ENCODE data around the gene EVI5L. TPM values are rescaled to one million over a fixed set of nuclear protein-coding genes. Genes with fewer than 3 reads are reported as not detected.

The EVI5L gene
- polyA plus RNA-seq, 1 of the 3 experiments (the other 2 are of a cell fraction), result 9.7 TPM

GRCh38 chr19:7833225-7834099 is 3.4 kb downstream of the EVI5L start (continued):
- TF ChIP-seq POLR2AphosphoS5 (IDR thresholded peaks at IDR 0.05; ENCODE audit: low read depth, low read length) (no peak), USF2 (IDR thresholded peaks at IDR 0.05; ENCODE audit: borderline replicate concordance, low read depth, low read length) (no peak), NFIC (IDR thresholded peaks at IDR 0.05; ENCODE audit: borderline replicate concordance) (no peak), CHD2 (IDR thresholded peaks at IDR 0.05; ENCODE audit: low read length, partially characterized antibody) (no peak)

GRCh38 chr19:7839476-7839875 is 9.5 kb downstream of the EVI5L start:
- Histone ChIP-seq H3K36me3 (replicated peaks in 1 of 2; ENCODE audit: control insufficient read depth in 1 of 2, insufficient read depth in 2 of 2, low read length in 1 of 2) (no peaks in the 10 kb centered on the region), H2AFZ (ENCODE audit: low read depth) (no peak overlapping the region), H3K9ac (no peak overlapping the region), H3K4me1 (ENCODE audit: control insufficient read depth in 1 of 2, insufficient read depth in 2 of 2, low read depth in 1 of 2, low read length in 1 of 2) (peaks cover 0 to 4% of the 10 kb centered on the region in 2 experiments; a peak in 1 of 4 replicates), H3K4me2 (no peak overlapping the region), H3K79me2 (ENCODE audit: insufficient read depth) (no peaks in the 10 kb centered on the region), H3K27ac (ENCODE audit: low read depth in 2 of 2, low read length in 1 of 2) (no peak overlapping the region), H3K4me3 (ENCODE audit: low read depth in 2 of 2, low read length in 1 of 2) (no peak overlapping the region), H3F3A (replicated peaks; ENCODE audit: insufficient read depth) (peaks cover 7% of the 10 kb centered on the region), H4K20me1 (ENCODE audit: insufficient read depth) (no peaks in the 10 kb centered on the region), H3K9me2 (no peaks in the 10 kb centered on the region), H3K27me3 (ENCODE audit: insufficient read depth) (no peaks in the 10 kb centered on the region), H3K9me3 (no peaks in the 10 kb centered on the region)
- ChIA-PET CTCF (interaction anchor here (1.1 to 1.8 kb wide), 2 partner anchors 14 to 18 kb away, joined by 3 to 5 read pairs; no protein-coding TSS in a partner anchor), POLR2A (no interaction called here)
- WGBS (ENCODE audit: low lambda C conversion rate), result 92% methylated on average over 5 of the region's 6 CpGs
- no peak for DNase-seq
- TF ChIP-seq MAX (IDR thresholded peaks at IDR 0.05; ENCODE audit: low read depth), result no peak
- no peak for TF ChIP-seq RXRA (IDR thresholded peaks at IDR 0.05; ENCODE audit: borderline replicate concordance, low read depth)
- no peak for TF ChIP-seq YY1 (IDR thresholded peaks at IDR 0.05; ENCODE audit: low read depth)
- TF ChIP-seq MXI1 (IDR thresholded peaks at IDR 0.05; ENCODE audit: low read depth, low read length), result no peak
- no peak for TF ChIP-seq ELF1 (IDR thresholded peaks at IDR 0.05)
- TF ChIP-seq EP300 (IDR thresholded peaks at IDR 0.05; ENCODE audit: borderline replicate concordance in 1 of 2, low read depth in 1 of 2, low read length in 1 of 2), result no peak

GRCh38 chr19:7840629-7841028 is 10.6 kb downstream of the EVI5L start:
- 94% methylated on average over 8 of the region's 8 CpGs for WGBS (ENCODE audit: low lambda C conversion rate)
- TF ChIP-seq ZBTB33 (IDR thresholded peaks at IDR 0.05; ENCODE audit: borderline replicate concordance, low read depth), result no peak
- no peak for TF ChIP-seq GABPA (IDR thresholded peaks at IDR 0.05; ENCODE audit: low read depth)
- TF ChIP-seq USF2 (IDR thresholded peaks at IDR 0.05; ENCODE audit: borderline replicate concordance, low read depth, low read length), result no peak
- no peak for TF ChIP-seq TAF1 (IDR thresholded peaks at IDR 0.05; ENCODE audit: borderline replicate concordance, low read depth, low read length)
- TF ChIP-seq REST (IDR thresholded peaks at IDR 0.05; ENCODE audit: low read depth, low read length), result no peak
- no peak for TF ChIP-seq SIN3A (IDR thresholded peaks at IDR 0.05; ENCODE audit: borderline replicate concordance, low read depth, low read length)
- TF ChIP-seq GATA2 (CRISPR knock-in tag; IDR thresholded peaks at IDR 0.05), result no peak
- no peak for TF ChIP-seq TCF12 (IDR thresholded peaks at IDR 0.05)
- TF ChIP-seq POLR2AphosphoS5 (IDR thresholded peaks at IDR 0.05; ENCODE audit: low read depth, low read length), result no peak

More at GRCh38 chr19:7840629-7841028, 10.6 kb downstream of the EVI5L start:
- ChIA-PET CTCF (interaction anchor here (1.0 to 1.8 kb wide), 2 partner anchors 12 to 13 kb away, joined by 3 to 5 read pairs; no protein-coding TSS in a partner anchor), POLR2A (no interaction called here)
- Histone ChIP-seq H4K20me1 (ENCODE audit: insufficient read depth) (no peaks in the 10 kb centered on the region), H3K27ac (ENCODE audit: low read depth in 2 of 2, low read length in 1 of 2) (no peak overlapping the region), H3K4me1 (ENCODE audit: control insufficient read depth in 1 of 2, insufficient read depth in 2 of 2, low read depth in 1 of 2, low read length in 1 of 2) (peaks cover 0 to 4% of the 10 kb centered on the region in 2 experiments; a peak in 1 of 4 replicates), H3K36me3 (replicated peaks in 1 of 2; ENCODE audit: control insufficient read depth in 1 of 2, insufficient read depth in 2 of 2, low read length in 1 of 2) (no peaks in the 10 kb centered on the region), H3K27me3 (ENCODE audit: insufficient read depth) (no peaks in the 10 kb centered on the region), H3K9ac (no peak overlapping the region), H3K79me2 (ENCODE audit: insufficient read depth) (no peaks in the 10 kb centered on the region), H3F3A (replicated peaks; ENCODE audit: insufficient read depth) (peaks cover 7% of the 10 kb centered on the region), H3K9me3 (no peaks in the 10 kb centered on the region), H3K9me2 (no peaks in the 10 kb centered on the region), H2AFZ (ENCODE audit: low read depth) (no peak overlapping the region), H3K4me3 (ENCODE audit: low read depth in 2 of 2, low read length in 1 of 2) (no peak overlapping the region), H3K4me2 (no peak overlapping the region)
- DNase-seq, result no peak
